ENCODE results near the gene MEMO1.

GRCh38 chr2:31996571-31997150, 14.1 kb downstream of the MEMO1 start:
- no peak for TF ChIP-seq CTCF (IDR thresholded peaks at IDR 0.05)
- TF ChIP-seq ZFX (IDR thresholded peaks at IDR 0.05; ENCODE audit: borderline replicate concordance) = no peak

Measured in 22Rv1 (cell line).